MCF 10A (cell line): ENCODE results near the gene KLHL36. TPM values are rescaled to one million over a fixed set of nuclear protein-coding genes. Genes with fewer than 3 reads are reported as not detected.
A peak's percentile ranks its signal among the peaks of the same experiment; 100 is the strongest.

ENCODE experiments used
- BruUV-seq: library from RNA; stranded (reverse); fragments of 400-500 nt; replicated peaks from 2 replicates; lab custom pipeline; 2021; lab: Mats Ljungman, UMichigan
- CTCF ChIA-PET: fragments of 300-600 bp; sonication (Branson Sonifier 250); formaldehyde crosslinking; extraction: SDS; loops from one replicate; lab custom pipeline; 2021; ENCODE audit warnings: antibody characterized with exemption, inconsistent platforms; lab: Yijun Ruan, JAX
- POLR2A ChIA-PET: fragments of 300-600, 350-650 bp; sonication (Branson Sonifier 250); formaldehyde crosslinking; extraction: SDS; loops from one replicate; lab custom pipeline; 2020; ENCODE audit warnings: antibody characterized with exemption, inconsistent platforms; lab: Yijun Ruan, JAX
- DNase-seq: peaks from one replicate; pipeline ENCODE4 v3.0.0-alpha.2; 2018; ENCODE audit not compliant: unreplicated experiment
- H3K27ac Mint-ChIP-seq: one replicate; pipeline ENCODE4 v1.8.0; 2022; ENCODE audit warnings: mild to moderate bottlenecking, low read depth, mixed read lengths; ENCODE audit not compliant: unreplicated experiment
- H3K27me3 Mint-ChIP-seq: one replicate; pipeline ENCODE4 v1.8.0; 2022; ENCODE audit warnings: mixed read lengths; ENCODE audit not compliant: insufficient read depth, unreplicated experiment
- H3K36me3 Mint-ChIP-seq: one replicate; pipeline ENCODE4 v1.8.0; 2022; ENCODE audit warnings: mild to moderate bottlenecking, moderate library complexity, mixed read lengths; ENCODE audit not compliant: insufficient read depth, unreplicated experiment
- H3K4me1 Mint-ChIP-seq: one replicate; pipeline ENCODE4 v1.8.0; 2022; ENCODE audit warnings: mixed read lengths; ENCODE audit not compliant: insufficient read depth, unreplicated experiment
- H3K4me3 Mint-ChIP-seq: one replicate; pipeline ENCODE4 v1.8.0; 2022; ENCODE audit warnings: mild to moderate bottlenecking, moderate library complexity, mixed read lengths; ENCODE audit not compliant: unreplicated experiment
- H3K9me3 Mint-ChIP-seq: one replicate; pipeline ENCODE4 v1.8.0; 2022; ENCODE audit warnings: mixed read lengths; ENCODE audit not compliant: unreplicated experiment
- CTCF ChIP-seq: fragments of 200-600 bp; IDR thresholded peaks from one replicate; pipeline ENCODE4 v1.8.0; 2022; ENCODE audit warnings: antibody characterized with exemption, mild to moderate bottlenecking; ENCODE audit not compliant: unreplicated experiment
- intact Hi-C: fragments of 100-400 bp; cut with micrococcal nuclease; formaldehyde crosslinking; loops from 2 replicates; pipeline ENCODE4 v1.14.1; 2022
- total RNA-seq: library from RNA; stranded (reverse); gene quantifications from 2 replicates; pipeline ENCODE4 v1.2.3, GENCODE V29; 2022

Gene KLHL36
- total RNA-seq, 1 experiment from 2014 or later, result 38.4 TPM

GRCh38 chr16:84648595-84649510, 542 bp downstream of the KLHL36 start:
- intact Hi-C loops, result no loop called here
- peak; percentile 21 for DNase-seq
- H3K27ac Mint-ChIP-seq, result peak overlapping the region; percentile 9
- POLR2A ChIA-PET, result interaction anchor here (0.6 to 2.2 kb wide), 7 partner anchors 12 to 84 kb away, joined by 3 to 9 read pairs (median 3); no protein-coding TSS in a partner anchor
- H3K36me3 Mint-ChIP-seq, result peaks cover 33% of the 10 kb centered on the region
- H3K4me3 Mint-ChIP-seq, result peak overlapping the region; percentile 72
- no TSS peak for BruUV-seq
- H3K9me3 Mint-ChIP-seq, result no peaks in the 10 kb centered on the region
- no peak for TF ChIP-seq CTCF
- H3K4me1 Mint-ChIP-seq, result peaks cover 18% of the 10 kb centered on the region
- CTCF ChIA-PET, result interaction anchor here (0.7 to 1.4 kb wide), 5 partner anchors 24 to 90 kb away, joined by 3 to 6 read pairs (median 3); no protein-coding TSS in a partner anchor
- H3K27me3 Mint-ChIP-seq, result no peaks in the 10 kb centered on the region

- no peak for TF ChIP-seq CTCF
- H3K36me3 Mint-ChIP-seq, result peaks cover 40% of the 10 kb centered on the region
- DNase-seq, result no peak
- POLR2A ChIA-PET, result interaction anchor here (0.6 to 2.2 kb wide), 4 partner anchors 33 to 97 kb away, joined by 3 to 9 read pairs (median 4); no protein-coding TSS in a partner anchor
- H3K27me3 Mint-ChIP-seq, result no peaks in the 10 kb centered on the region
- intact Hi-C loops, result no loop called here
- peaks cover 12% of the 10 kb centered on the region for H3K4me1 Mint-ChIP-seq
- no peaks in the 10 kb centered on the region for H3K9me3 Mint-ChIP-seq
- BruUV-seq, result no TSS peak
- CTCF ChIA-PET, result interaction anchor here (0.6 to 1.4 kb wide), 3 partner anchors 23 to 519 kb away, joined by 3 to 6 read pairs (median 3); no protein-coding TSS in a partner anchor
- no peak overlapping the region for H3K27ac Mint-ChIP-seq
- peak overlapping the region; percentile 72 for H3K4me3 Mint-ChIP-seq
These were observed 1.2 kb downstream of the KLHL36 start for GRCh38 chr16:84649511-84649861.

GRCh38 chr16:84650062-84650991, 2.0 kb downstream of the KLHL36 start:
- H3K9me3 Mint-ChIP-seq, result no peaks in the 10 kb centered on the region
- no TSS peak for BruUV-seq
- ChIA-PET POLR2A (interaction anchor here (0.6 to 1.0 kb wide), 2 partner anchors 21 to 97 kb away, joined by 3 read pairs; no protein-coding TSS in a partner anchor), CTCF (interaction anchor here (0.6 to 1.4 kb wide), 4 partner anchors 22 to 520 kb away, joined by 3 to 6 read pairs (median 3); no protein-coding TSS in a partner anchor)
- peaks cover 48% of the 10 kb centered on the region for H3K36me3 Mint-ChIP-seq
- intact Hi-C loops, result no loop called here
- no peak overlapping the region for H3K27ac Mint-ChIP-seq
- no peaks in the 10 kb centered on the region for H3K27me3 Mint-ChIP-seq
- H3K4me3 Mint-ChIP-seq, result peak overlapping the region; percentile 72
- DNase-seq, result no peak
- TF ChIP-seq CTCF, result no peak
- H3K4me1 Mint-ChIP-seq, result peaks cover 10% of the 10 kb centered on the region
